PFSK-1 (cell line): ENCODE measurements around the gene NRP2.

Experiments
- FOXP2 ChIP-seq: optimal IDR thresholded peaks from 2 replicates; pipeline ENCODE3; 2011; ENCODE audit warnings: borderline replicate concordance, control low read depth, inconsistent platforms; ENCODE audit not compliant: insufficient read depth; ENCODE audit errors: extremely low read length, extremely low read depth
- POLR2AphosphoS5 ChIP-seq: IDR thresholded peaks from 2 replicates; pipeline ENCODE4 v1.6.1; 2012; ENCODE audit warnings: low read depth, mild to moderate bottlenecking, control low read depth, low read length, moderate library complexity
- SIN3A ChIP-seq: IDR thresholded peaks from 2 replicates; pipeline ENCODE4 v1.6.1; 2012; ENCODE audit warnings: mild to moderate bottlenecking, low read length, moderate library complexity, borderline replicate concordance; ENCODE audit not compliant: insufficient read depth
- TAF1 ChIP-seq: IDR thresholded peaks from 2 replicates; pipeline ENCODE4 v1.6.1; 2012; ENCODE audit warnings: low read length, control low read depth, borderline replicate concordance; ENCODE audit not compliant: insufficient read depth
- TF ChIP-seq, protein P1 (sequence below), 2 experiments: IDR thresholded peaks; 2 replicates each; pipeline versions ENCODE4 v1.6.1 to v1.8.0; 2011 to 2012; ENCODE audit warnings: low read depth in 2 of 2, low read length in 2 of 2, control low read depth in 1 of 2, inconsistent platforms in 1 of 2, mild to moderate bottlenecking in 1 of 2, moderate library complexity in 1 of 2; ENCODE audit not compliant: insufficient read depth in 1 of 2

NRP2 gene

DNA sequence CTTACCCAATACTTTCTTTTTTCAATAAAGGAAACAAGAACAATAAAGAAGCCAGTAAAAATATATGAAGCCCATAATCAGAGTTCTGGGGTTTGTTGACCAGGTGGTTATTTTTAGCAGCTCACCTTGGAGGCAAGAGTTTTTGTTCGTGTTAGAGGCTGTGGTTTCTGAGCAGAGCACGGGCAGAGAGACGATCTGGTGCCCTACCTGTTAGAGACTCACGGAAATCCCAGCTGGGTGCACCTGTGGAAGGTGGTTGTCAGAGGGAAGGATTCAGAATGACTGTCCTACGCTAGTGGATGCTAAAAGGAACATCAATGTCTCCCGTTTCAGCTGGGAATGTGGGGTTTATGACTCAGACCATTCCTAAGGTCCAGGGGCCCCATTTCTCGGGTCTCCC, 87.6 kb downstream of the NRP2 start:
- no peak for TF ChIP-seq SIN3A
- no peak for TF ChIP-seq FOXP2
- TF ChIP-seq, protein P1, sequence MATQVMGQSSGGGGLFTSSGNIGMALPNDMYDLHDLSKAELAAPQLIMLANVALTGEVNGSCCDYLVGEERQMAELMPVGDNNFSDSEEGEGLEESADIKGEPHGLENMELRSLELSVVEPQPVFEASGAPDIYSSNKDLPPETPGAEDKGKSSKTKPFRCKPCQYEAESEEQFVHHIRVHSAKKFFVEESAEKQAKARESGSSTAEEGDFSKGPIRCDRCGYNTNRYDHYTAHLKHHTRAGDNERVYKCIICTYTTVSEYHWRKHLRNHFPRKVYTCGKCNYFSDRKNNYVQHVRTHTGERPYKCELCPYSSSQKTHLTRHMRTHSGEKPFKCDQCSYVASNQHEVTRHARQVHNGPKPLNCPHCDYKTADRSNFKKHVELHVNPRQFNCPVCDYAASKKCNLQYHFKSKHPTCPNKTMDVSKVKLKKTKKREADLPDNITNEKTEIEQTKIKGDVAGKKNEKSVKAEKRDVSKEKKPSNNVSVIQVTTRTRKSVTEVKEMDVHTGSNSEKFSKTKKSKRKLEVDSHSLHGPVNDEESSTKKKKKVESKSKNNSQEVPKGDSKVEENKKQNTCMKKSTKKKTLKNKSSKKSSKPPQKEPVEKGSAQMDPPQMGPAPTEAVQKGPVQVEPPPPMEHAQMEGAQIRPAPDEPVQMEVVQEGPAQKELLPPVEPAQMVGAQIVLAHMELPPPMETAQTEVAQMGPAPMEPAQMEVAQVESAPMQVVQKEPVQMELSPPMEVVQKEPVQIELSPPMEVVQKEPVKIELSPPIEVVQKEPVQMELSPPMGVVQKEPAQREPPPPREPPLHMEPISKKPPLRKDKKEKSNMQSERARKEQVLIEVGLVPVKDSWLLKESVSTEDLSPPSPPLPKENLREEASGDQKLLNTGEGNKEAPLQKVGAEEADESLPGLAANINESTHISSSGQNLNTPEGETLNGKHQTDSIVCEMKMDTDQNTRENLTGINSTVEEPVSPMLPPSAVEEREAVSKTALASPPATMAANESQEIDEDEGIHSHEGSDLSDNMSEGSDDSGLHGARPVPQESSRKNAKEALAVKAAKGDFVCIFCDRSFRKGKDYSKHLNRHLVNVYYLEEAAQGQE (IDR thresholded peaks at IDR 0.05; ENCODE audit: insufficient read depth in 1 of 2, low read depth in 2 of 2, low read length in 2 of 2), result no peak
- no peak for TF ChIP-seq TAF1
- TF ChIP-seq POLR2AphosphoS5, result no peak

DNA sequence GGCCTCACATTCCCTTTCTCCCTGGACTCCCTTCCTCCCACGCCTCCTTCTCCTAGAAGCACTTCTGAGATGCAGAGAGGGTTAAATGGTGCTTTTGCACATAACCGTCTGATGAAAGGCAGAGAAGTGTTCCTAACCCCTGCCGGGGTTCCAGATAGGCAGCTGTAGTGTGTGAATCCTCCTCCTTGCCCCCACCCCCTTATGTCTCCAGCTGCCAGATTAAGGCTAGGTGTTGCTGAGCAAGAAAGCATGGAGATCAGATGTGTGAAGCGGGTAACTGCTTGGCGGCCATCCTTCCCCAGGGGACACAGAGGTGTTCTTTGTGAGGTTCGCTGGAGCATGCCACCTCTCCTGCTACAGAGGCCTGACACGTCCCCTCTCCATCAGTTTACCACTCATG, 88.3 kb downstream of the NRP2 start:
- TF ChIP-seq FOXP2, result no peak
- no peak for TF ChIP-seq SIN3A
- no peak for TF ChIP-seq POLR2AphosphoS5
- TF ChIP-seq, protein P1 (IDR thresholded peaks at IDR 0.05; ENCODE audit: insufficient read depth in 1 of 2, low read depth in 2 of 2, low read length in 2 of 2), result no peak
- no peak for TF ChIP-seq TAF1

GRCh38 chr2:205771031-205771430, 88.7 kb downstream of the NRP2 start:
- TF ChIP-seq, protein P1 (IDR thresholded peaks at IDR 0.05; ENCODE audit: insufficient read depth in 1 of 2, low read depth in 2 of 2, low read length in 2 of 2), result no peak
- TF ChIP-seq FOXP2 (no peak), SIN3A (no peak), TAF1 (no peak), POLR2AphosphoS5 (no peak)

DNA sequence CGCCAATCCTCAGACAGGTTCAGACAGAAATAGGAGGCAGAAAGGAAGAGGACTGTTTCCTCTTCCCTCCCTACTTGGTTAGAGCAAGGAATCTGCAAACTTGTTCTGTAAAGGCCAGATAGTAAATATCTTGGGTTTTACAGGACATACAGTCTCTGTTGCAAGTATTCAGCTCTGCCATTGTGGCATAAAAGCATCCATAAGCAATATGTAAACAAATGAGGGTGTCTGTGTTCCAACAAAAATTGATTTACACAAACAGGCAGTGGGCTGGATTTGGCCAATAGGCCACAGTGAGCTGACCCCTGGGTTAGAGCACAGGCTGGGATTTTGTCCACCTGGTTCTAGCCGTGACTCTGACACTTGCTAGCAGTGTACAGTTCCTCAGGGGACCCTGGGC, 89.4 kb downstream of the NRP2 start:
- TF ChIP-seq SIN3A (no peak), FOXP2 (no peak), POLR2AphosphoS5 (no peak), TAF1 (no peak)
- TF ChIP-seq, protein P1 (IDR thresholded peaks at IDR 0.05; ENCODE audit: insufficient read depth in 1 of 2, low read depth in 2 of 2, low read length in 2 of 2), result no peak

DNA sequence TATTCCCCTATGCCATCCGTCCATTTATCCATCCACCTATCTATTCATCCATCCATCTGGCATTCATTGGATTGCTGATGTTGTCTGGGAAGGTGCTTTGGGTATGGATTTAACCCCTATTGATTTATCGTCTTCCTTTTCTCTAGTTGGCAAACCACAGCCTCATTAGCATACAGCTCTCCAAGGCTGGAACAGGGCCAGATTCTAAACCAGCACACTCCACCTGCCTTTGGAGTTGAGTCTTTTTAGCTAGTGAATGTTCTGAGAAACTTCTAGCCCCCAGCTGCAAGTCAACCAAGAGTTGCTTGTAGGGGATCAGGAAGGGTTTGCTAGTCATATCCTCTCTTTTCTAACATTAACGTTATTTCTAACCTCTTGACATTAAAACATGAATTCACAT, 90.7 kb downstream of the NRP2 start:
- TF ChIP-seq TAF1, result no peak
- no peak for TF ChIP-seq SIN3A
- TF ChIP-seq, protein P1 (IDR thresholded peaks at IDR 0.05; ENCODE audit: insufficient read depth in 1 of 2, low read depth in 2 of 2, low read length in 2 of 2), result no peak
- no peak for TF ChIP-seq FOXP2
- no peak for TF ChIP-seq POLR2AphosphoS5
